AG09319 (cell line): Measurements from ENCODE around the gene ANAPC2.
A peak's percentile ranks its signal among the peaks of the same experiment; 100 is the strongest.

Experiments used
- DNase-seq: peaks from one replicate; pipeline ENCODE4 v3.0.0-alpha.2; 2010; ENCODE audit warnings: low read depth; ENCODE audit errors: extremely low read depth
- TF ChIP-seq, protein P1 (sequence below): IDR thresholded peaks from 2 replicates; pipeline ENCODE4 v1.5.1; 2011; ENCODE audit warnings: low read depth, mild to moderate bottlenecking, inconsistent platforms, low read length, moderate library complexity

Gene ANAPC2

DNA sequence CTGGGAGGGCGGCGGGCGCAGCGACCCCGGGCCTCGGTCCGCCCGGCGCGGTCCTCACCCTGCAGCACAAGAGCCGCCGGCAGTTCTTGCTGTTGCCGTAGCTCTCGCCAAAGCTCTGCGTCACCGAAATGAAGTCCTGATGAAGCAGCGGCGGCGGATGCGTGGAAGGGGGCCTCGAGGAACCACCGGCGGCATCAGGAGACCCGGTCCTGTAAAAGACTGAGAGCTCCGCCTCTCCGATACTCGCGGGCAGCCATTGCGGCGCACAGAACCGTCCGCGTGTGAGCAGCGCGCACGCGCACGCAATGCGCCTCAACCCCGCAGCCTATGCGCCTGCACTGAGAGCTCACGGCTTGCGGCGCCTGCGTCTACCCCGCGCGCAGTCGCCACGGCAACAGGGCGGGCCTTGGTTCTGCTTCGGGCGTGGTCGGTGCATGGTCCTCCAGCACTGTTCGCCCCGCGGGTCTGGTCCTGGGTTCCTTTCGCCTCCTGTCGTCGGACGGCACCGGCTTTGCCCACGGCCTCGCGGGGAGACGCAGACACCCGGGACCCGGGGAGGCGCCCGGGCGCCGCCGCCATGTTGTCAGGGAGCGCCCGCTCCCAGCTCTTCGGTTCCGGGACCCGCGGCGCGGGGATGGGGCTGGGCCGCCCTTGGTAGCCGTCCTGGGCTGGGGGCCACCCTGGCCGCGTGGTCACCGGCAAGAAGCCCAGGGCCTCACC, 58.7 kb downstream of the ANAPC2 start:
- TF ChIP-seq, protein P1, sequence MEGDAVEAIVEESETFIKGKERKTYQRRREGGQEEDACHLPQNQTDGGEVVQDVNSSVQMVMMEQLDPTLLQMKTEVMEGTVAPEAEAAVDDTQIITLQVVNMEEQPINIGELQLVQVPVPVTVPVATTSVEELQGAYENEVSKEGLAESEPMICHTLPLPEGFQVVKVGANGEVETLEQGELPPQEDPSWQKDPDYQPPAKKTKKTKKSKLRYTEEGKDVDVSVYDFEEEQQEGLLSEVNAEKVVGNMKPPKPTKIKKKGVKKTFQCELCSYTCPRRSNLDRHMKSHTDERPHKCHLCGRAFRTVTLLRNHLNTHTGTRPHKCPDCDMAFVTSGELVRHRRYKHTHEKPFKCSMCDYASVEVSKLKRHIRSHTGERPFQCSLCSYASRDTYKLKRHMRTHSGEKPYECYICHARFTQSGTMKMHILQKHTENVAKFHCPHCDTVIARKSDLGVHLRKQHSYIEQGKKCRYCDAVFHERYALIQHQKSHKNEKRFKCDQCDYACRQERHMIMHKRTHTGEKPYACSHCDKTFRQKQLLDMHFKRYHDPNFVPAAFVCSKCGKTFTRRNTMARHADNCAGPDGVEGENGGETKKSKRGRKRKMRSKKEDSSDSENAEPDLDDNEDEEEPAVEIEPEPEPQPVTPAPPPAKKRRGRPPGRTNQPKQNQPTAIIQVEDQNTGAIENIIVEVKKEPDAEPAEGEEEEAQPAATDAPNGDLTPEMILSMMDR, result no peak
- peak; percentile 75 for DNase-seq

DNA sequence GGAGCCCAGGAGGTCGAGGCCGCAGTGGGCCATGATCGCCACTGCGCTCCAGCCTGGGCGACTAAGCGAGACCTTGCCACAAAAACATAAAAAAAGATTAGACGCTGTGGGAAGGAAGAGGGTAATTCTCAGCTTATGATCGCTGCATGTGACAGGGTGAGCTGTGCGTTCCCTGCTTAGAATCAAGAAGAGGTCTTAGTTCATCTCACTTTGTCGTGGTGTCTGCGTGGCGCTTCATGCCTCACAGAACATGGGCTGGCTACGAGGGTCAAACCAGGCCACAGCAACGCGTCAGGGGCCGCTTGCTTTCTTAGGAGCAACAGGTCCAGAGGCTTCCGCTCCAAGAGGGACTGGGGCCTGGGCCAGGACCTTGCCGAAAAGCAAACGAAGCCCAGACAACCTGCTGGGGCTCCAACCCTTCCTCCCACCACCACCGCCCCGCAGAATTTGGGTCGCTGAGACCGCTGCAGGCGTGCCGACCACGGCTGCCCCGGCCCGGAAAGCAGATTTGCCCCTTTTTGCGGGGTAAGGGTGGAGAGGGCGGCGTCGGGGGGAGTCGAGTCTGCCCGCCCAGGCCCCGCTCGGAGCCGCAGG, 59.4 kb downstream of the ANAPC2 start:
- TF ChIP-seq, protein P1, result no peak

DNA sequence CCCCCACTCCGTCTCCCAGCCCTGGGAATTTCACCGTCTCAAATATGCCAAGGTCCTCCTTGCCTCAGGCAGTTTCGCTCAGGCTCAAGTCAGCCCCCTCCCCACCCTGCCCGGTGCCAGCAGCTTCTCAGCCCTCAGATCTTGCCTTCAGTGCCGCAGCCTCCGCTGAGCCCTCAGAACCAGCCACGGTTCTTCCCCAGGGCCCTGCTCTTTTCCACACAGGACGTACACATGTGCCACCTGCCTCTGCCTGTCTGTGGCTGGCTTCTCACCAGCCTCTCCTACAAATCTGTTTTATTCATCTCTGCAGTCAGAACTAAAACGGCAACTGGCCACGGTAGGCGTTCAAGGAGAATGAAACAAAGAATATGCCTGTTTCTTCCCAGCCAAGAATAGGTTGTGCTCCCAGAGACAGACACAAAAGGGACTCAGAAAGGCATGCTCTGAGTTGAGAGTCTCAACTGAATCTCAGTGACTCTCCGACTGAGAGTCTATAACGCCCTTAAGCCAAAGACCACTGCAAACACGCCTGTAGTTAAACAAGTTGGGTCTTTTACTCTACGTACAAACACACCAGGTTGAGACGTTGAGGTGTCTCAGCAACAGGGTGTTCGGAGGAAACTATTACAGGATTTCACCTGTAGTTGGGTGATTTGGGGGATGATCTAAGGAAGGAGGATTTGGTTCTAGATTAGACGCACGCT, 60.0 kb downstream of the ANAPC2 start:
- no peak for DNase-seq
- TF ChIP-seq, protein P1, result no peak

More for the DNA sequence above, 59.4 kb downstream of the ANAPC2 start:
- no peak for DNase-seq

DNA sequence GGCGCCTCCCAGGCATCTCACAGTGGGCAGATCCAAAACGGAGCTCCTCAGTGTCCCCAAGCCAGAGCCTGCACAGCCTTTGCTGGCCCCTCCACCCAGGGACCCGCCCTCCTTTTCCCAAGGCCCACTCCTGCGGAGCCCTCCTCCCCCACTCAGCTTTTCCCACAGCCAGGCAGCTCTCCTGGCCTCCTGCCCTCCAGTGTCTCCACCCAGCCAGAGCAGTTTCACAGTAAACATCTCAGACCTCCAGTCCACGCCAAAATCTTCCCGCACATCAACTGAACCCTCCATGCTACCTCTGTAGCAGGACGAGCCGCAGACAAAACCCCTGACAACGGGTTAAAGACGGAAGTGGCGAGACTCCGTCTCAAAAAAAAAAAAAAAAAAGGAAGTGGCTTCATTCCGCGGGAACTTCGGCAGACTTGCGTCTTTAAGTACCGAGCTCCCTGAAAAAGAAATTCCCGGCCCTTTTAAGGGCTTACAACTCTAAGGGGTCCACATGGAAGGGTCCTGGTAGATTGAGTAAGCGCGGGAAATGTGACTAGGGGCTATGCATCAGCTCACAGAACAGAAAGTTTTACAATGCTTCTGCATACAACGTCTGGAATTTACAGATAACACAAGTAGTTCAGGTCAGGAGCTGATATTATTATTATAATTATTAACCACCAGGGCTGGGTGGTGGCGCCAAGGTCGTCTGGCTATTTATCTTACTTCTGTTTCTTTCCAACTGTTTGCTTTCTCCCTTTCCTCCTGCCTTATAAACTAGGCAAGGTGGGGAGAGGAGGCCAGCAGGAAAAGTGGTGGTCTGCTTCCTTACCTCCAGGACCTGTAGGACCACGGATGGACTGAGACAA, 60.8 kb downstream of the ANAPC2 start:
- DNase-seq, result no peak
- TF ChIP-seq, protein P1, result no peak

DNA sequence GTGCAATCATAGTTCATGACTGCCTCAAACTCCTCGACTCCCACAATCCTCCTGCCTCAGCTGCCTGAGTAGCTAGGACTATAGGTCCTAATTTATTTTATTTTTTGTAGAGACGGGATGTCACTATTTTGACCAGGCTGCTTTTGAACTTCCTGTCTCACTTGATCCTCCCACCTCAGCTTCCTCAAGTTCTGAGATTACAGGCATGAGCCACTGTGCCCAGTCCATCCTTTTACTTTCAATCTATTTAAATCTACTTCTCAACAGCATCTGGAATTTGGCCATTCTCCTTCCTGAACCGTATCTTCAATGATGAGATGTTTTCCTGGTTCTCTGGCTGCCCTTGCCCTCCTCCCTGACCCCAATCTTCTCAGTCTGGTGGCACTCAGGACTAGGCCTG, 61.6 kb downstream of the ANAPC2 start:
- TF ChIP-seq, protein P1, result no peak
- no peak for DNase-seq
